HG03354 (cell line): ENCODE measurements around the gene COX15.

Experiments used
- ATAC-seq: cut with Tn5 transposase; IDR thresholded peaks from one replicate; pipeline ENCODE4 v1.9.1; 2021; ENCODE audit warnings: mild to moderate bottlenecking; ENCODE audit not compliant: unreplicated experiment, poor library complexity, severe bottlenecking

The COX15 gene

DNA sequence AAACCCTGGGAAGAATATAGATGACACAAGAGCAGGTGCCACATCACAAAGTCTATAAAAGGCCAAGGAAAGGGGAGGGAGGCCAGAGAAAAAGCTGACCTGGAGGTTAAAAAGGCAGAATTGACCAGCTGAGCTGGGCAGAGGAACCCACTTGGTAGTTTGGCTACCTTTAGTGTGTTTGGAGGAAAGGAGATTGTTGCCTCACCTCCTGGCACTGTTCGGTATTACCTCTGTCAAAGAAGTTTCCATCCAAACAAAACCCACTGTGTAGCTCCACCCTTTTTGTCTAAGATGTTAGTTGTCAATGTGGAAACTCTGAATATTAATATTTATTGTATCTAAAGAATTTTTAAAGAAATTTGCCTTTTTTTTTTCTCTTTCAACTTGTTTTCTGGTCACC lies 49.2 kb downstream of the COX15 start:
- ATAC-seq = peak; percentile 67
